HepG2 (cell line): ENCODE measurements around the gene PSENEN. TPM values are rescaled to one million over a fixed set of nuclear protein-coding genes. Genes with fewer than 3 reads are reported as not detected.

Source experiments
- ATAC-seq: fragments of 200-7000 bp; cut with Tn5 transposase; 3 replicates; pipeline ENCODE4 v1.9.1; 2020; ENCODE audit warnings: mild to moderate bottlenecking, moderate library complexity
- BruUV-seq: library from RNA; stranded (reverse); fragments of 400-500 nt; replicated peaks from 2 replicates; lab custom pipeline; 2021; lab: Mats Ljungman, UMichigan
- CTCF ChIA-PET: fragments of 300-600 bp; formaldehyde crosslinking; extraction: SDS; loops from one replicate; lab custom pipeline; 2021; ENCODE audit warnings: low total read pairs, inconsistent platforms, low intra/inter-chr PET ratio; lab: Yijun Ruan, JAX
- POLR2A ChIA-PET: fragments of 350-600 bp; sonication (Branson Sonifier 250); formaldehyde crosslinking; loops from one replicate; lab custom pipeline; 2020; ENCODE audit warnings: antibody characterized with exemption, inconsistent platforms; lab: Yijun Ruan, JAX
- DNase-seq: peaks from one replicate; pipeline ENCODE4 v3.0.0-alpha.2; 2015; ENCODE audit warnings: low spot score
- FAIRE-seq: peaks from 3 replicates; lab custom pipeline; 2011; peaks lifted over from hg19 to GRCh38; lab: Jason Lieb, UNC
- H2AFZ ChIP-seq: one replicate; pipeline ENCODE4 v1.6.1; 2011; ENCODE audit warnings: low read length, inconsistent platforms
- H3K27ac ChIP-seq: fragments of 300-600 bp; 3 replicates; pipeline ENCODE4 v1.8.0; 2011; ENCODE audit warnings: mixed run types, mild to moderate bottlenecking, mixed read lengths, low read length, inconsistent platforms; ENCODE audit not compliant: insufficient read depth; ENCODE audit errors: extremely low read length
- H3K27me3 ChIP-seq, 2 experiments: fragments of 200-600 bp in 1 of 2; 2 replicates in 1 of 2; 3 replicates in 1 of 2; pipeline versions ENCODE4 v1.6.0 to v1.8.0; 2011; ENCODE audit warnings: low read length in 2 of 2, mild to moderate bottlenecking in 2 of 2, moderate library complexity in 2 of 2, inconsistent platforms in 1 of 2; ENCODE audit not compliant: insufficient read depth in 2 of 2, control insufficient read depth in 1 of 2
- H3K36me3 ChIP-seq, 2 experiments: fragments of 200-600 bp in 1 of 2; replicated peaks in 1 of 2; 2 replicates in 1 of 2; 3 replicates in 1 of 2; pipeline versions ENCODE4 v1.5.1 to v1.8.0; 2011; ENCODE audit warnings: low read length in 2 of 2, inconsistent platforms in 1 of 2; ENCODE audit not compliant: insufficient read depth in 2 of 2, control insufficient read depth in 1 of 2
- H3K4me1 ChIP-seq: 2 replicates; pipeline ENCODE4 v1.5.1; 2012; ENCODE audit warnings: low read length, inconsistent platforms; ENCODE audit not compliant: insufficient read depth
- H3K4me2 ChIP-seq: 2 replicates; pipeline ENCODE4 v1.6.0; 2011; ENCODE audit warnings: low read depth, low read length, inconsistent platforms
- H3K4me3 ChIP-seq, 3 experiments: fragments of 200-600 bp in 1 of 3; sonication (generic), shearing (Covaris generic) in 1 of 3; replicated peaks in 1 of 3; 2 replicates each; pipeline ENCODE4 v1.5.1; 2011 to 2016; ENCODE audit warnings: low read length in 3 of 3, inconsistent platforms in 2 of 3, low read depth in 2 of 3, mild to moderate bottlenecking in 2 of 3, control low read depth in 1 of 3, mixed read lengths in 1 of 3; ENCODE audit not compliant: insufficient read depth in 1 of 3
- H3K79me2 ChIP-seq: one replicate; pipeline ENCODE4 v1.6.1; 2011; ENCODE audit warnings: low read length, inconsistent platforms; ENCODE audit not compliant: insufficient read depth
- H3K9ac ChIP-seq: 2 replicates; pipeline ENCODE4 v1.6.0; 2011; ENCODE audit warnings: mild to moderate bottlenecking, low read depth, low read length, inconsistent platforms; ENCODE audit not compliant: insufficient read depth
- H3K9me3 ChIP-seq: 2 replicates; pipeline ENCODE4 v1.5.1; 2012; ENCODE audit warnings: mild to moderate bottlenecking, low read length
- H4K20me1 ChIP-seq: 2 replicates; pipeline ENCODE4 v1.6.0; 2011; ENCODE audit warnings: inconsistent platforms, mild to moderate bottlenecking, low read length, moderate library complexity; ENCODE audit not compliant: insufficient read depth
- FOXO4 ChIP-seq: sonication (generic); formaldehyde crosslinking; conservative IDR thresholded peaks from 2 replicates; pipeline ENCODE4 v1.8.1; 2023; ENCODE audit warnings: missing genetic modification reagents
- GATAD2A ChIP-seq: IDR thresholded peaks from 2 replicates; pipeline ENCODE4 v1.6.1; 2016
- HES4 ChIP-seq: sonication (generic); formaldehyde crosslinking; IDR thresholded peaks from 2 replicates; pipeline ENCODE4 v1.9.0; 2021; ENCODE audit warnings: mild to moderate bottlenecking, missing genetic modification reagents, borderline replicate concordance
- HNF1A ChIP-seq, 2 experiments: sonication (generic) in 1 of 2; formaldehyde crosslinking in 1 of 2; IDR thresholded peaks; 2 replicates each; pipeline versions ENCODE4 v1.4.0 to v1.6.1; 2016 to 2020; ENCODE audit warnings: borderline replicate concordance in 1 of 2, low read depth in 1 of 2, mild to moderate bottlenecking in 1 of 2, missing genetic modification reagents in 1 of 2
- KDM1A ChIP-seq: IDR thresholded peaks from 2 replicates; pipeline ENCODE4 v1.6.1; 2016; ENCODE audit warnings: missing compliant biosample characterization
- KDM5A ChIP-seq: fragments of 200-600 bp; sonication (generic); IDR thresholded peaks from 2 replicates; pipeline ENCODE4 v1.7.0; 2018; ENCODE audit warnings: antibody characterized with exemption, mild to moderate bottlenecking, low read length, borderline replicate concordance
- MEF2D ChIP-seq: sonication (generic); formaldehyde crosslinking; IDR thresholded peaks from 2 replicates; pipeline ENCODE4 v1.5.1; 2020; ENCODE audit warnings: mild to moderate bottlenecking, missing genetic modification reagents
- MIER2 ChIP-seq: IDR thresholded peaks from 2 replicates; pipeline ENCODE4 v1.6.1; 2016; ENCODE audit warnings: missing biosample characterization, missing genetic modification reagents
- PAX8 ChIP-seq: sonication (generic); formaldehyde crosslinking; IDR thresholded peaks from 2 replicates; pipeline ENCODE4 v1.8.0; 2022; ENCODE audit warnings: mild to moderate bottlenecking, missing genetic modification reagents, borderline replicate concordance
- PRMT3 ChIP-seq: sonication (generic); formaldehyde crosslinking; IDR thresholded peaks from 2 replicates; pipeline ENCODE4 v1.8.1; 2022; ENCODE audit warnings: low read depth, mild to moderate bottlenecking, moderate library complexity, missing genetic modification reagents, borderline replicate concordance
- SIX4 ChIP-seq: sonication (generic); formaldehyde crosslinking; IDR thresholded peaks from 2 replicates; pipeline ENCODE4 v1.4.0; 2020; ENCODE audit warnings: missing genetic modification reagents
- SPEN ChIP-seq: sonication (generic); formaldehyde crosslinking; IDR thresholded peaks from 2 replicates; pipeline ENCODE4 v1.5.1; 2020; ENCODE audit warnings: low read depth, mild to moderate bottlenecking, missing genetic modification reagents
- ZBTB8A ChIP-seq: sonication (generic); formaldehyde crosslinking; IDR thresholded peaks from 2 replicates; pipeline ENCODE4 v1.4.0; 2020; ENCODE audit warnings: mild to moderate bottlenecking, low read depth, missing genetic modification reagents, borderline replicate concordance
- ZMYM2 ChIP-seq: sonication (generic); formaldehyde crosslinking; IDR thresholded peaks from 2 replicates; pipeline ENCODE4 v1.8.0; 2022; ENCODE audit warnings: mild to moderate bottlenecking, missing genetic modification reagents
- ZNF24 ChIP-seq: fragments of 450-650 bp; IDR thresholded peaks from 2 replicates; pipeline ENCODE4 v1.6.1; 2017; ENCODE audit warnings: antibody characterized with exemption, mild to moderate bottlenecking
- ZNF577 ChIP-seq: sonication (generic); formaldehyde crosslinking; IDR thresholded peaks from 2 replicates; pipeline ENCODE4 v1.4.0; 2020; ENCODE audit warnings: mild to moderate bottlenecking, low read depth, missing genetic modification reagents, borderline replicate concordance
- ZNF775 ChIP-seq: sonication (generic); formaldehyde crosslinking; IDR thresholded peaks from 2 replicates; pipeline ENCODE4 v1.4.0; 2020; ENCODE audit warnings: missing genetic modification reagents, mild to moderate bottlenecking, moderate library complexity, borderline replicate concordance
- ZSCAN21 ChIP-seq: sonication (generic); formaldehyde crosslinking; IDR thresholded peaks from 2 replicates; pipeline ENCODE4 v1.8.0; 2022; ENCODE audit warnings: mild to moderate bottlenecking, missing genetic modification reagents, moderate library complexity, borderline replicate concordance
- WGBS: methylation state at CpG from one replicate; pipeline ENCODE4 v1.1.6; 2017; ENCODE audit warnings: low lambda C conversion rate; 5-methylcytosine and 5-hydroxymethylcytosine counted together
- in situ Hi-C: cut with HindIII; loops from 2 replicates; pipeline ENCODE4 v1.10.0; 2017; ENCODE audit warnings: low pct_unique_long_range_greater_than_20kb; ENCODE audit not compliant: extremely low pct_ligation_motif_present
- intact Hi-C: fragments of 100-400 bp; cut with micrococcal nuclease; formaldehyde crosslinking; loops from one replicate; pipeline ENCODE4 v1.10.0; 2022; ENCODE audit not compliant: unreplicated experiment
- polyA plus RNA-seq, 8 experiments: library from polyadenylated mRNA; depleted of rRNA in 3 of 8; stranded (reverse) in 7 of 8; unstranded in 1 of 8; fragments of >200 nt; fragmentation: Illumina TruSeq in 4 of 8; extraction: Trizol in 4 of 8; gene quantifications; 2 replicates each; pipeline versions ENCODE4 v1.2.1 to v1.2.3, GENCODE V29; 2011 to 2016; ENCODE audit warnings: low read depth in 4 of 8, missing spikeins in 1 of 8, mixed read lengths in 1 of 8; ENCODE audit not compliant: insufficient read depth in 1 of 8
- total RNA-seq, 5 experiments: library from RNA; depleted of rRNA; stranded (reverse); fragments of >200 nt; fragmentation: Illumina TruSeq; extraction: Trizol; gene quantifications; 2 replicates each; pipeline ENCODE4 v1.2.3, GENCODE V29; 2016; ENCODE audit warnings: low read depth in 1 of 5

The PSENEN gene
- total and polyA plus RNA-seq, 2 of the 13 experiments (the other 11 are each of a cell fraction or from before 2014, with no cell fraction given) = 16.9 to 34.2 TPM

- TF ChIP-seq PRMT3 (CRISPR knock-in tag) = no peak
- TF ChIP-seq MIER2 (CRISPR knock-in tag) = 0 out of 2 replicates have a peak, but pooled peaks have one; percentile 42
- no peak for TF ChIP-seq KDM1A (CRISPR knock-in tag)
- no peak for TF ChIP-seq ZNF24
- TF ChIP-seq GATAD2A = no peak
- no peak for TF ChIP-seq ZMYM2 (CRISPR knock-in tag)
- no peak for TF ChIP-seq MEF2D (CRISPR knock-in tag)
- no peak for TF ChIP-seq SPEN (CRISPR knock-in tag)
Measured at GRCh38 chr19:35704218-35704617, 41.2 kb upstream of the PSENEN start, which contains the start of gene ZBTB32 (continued).

- Histone ChIP-seq H4K20me1 (no peaks in the 10 kb centered on the region), H3K4me2 (no peak overlapping the region), H3K36me3 (no peaks in the 10 kb centered on the region), H2AFZ (no peak overlapping the region), H3K9ac (no peak overlapping the region), H3K27me3 (no peaks in the 10 kb centered on the region; a peak in 1 of 5 replicates), H3K4me3 (no peak overlapping the region), H3K79me2 (no peaks in the 10 kb centered on the region), H3K9me3 (no peaks in the 10 kb centered on the region), H3K27ac (no peak overlapping the region), H3K4me1 (0 out of 2 replicates have a peak, but pooled peaks cover under 1% of the 10 kb centered on the region)
- no peak for ATAC-seq
- whole genome bisulfite sequencing = 67% methylated on average over 1 of the region's 1 CpG
- FAIRE-seq = no peak
- in situ Hi-C loops = no loop called here
- ChIA-PET CTCF (interaction anchor here (1.1 kb wide), 1 partner anchor 153 kb away, joined by 3 read pairs; no protein-coding TSS in a partner anchor), POLR2A (no interaction called here)
- DNase-seq = no peak
- intact Hi-C loops = no loop called here
- BruUV-seq = no TSS peak
- no peak for TF ChIP-seq HES4
- TF ChIP-seq KDM5A = no peak
- no peak for TF ChIP-seq HNF1A (IDR thresholded peaks at IDR 0.05; ENCODE audit: low read depth)
- no peak for TF ChIP-seq HNF1A (CRISPR knock-in tag; IDR thresholded peaks at IDR 0.05; ENCODE audit: borderline replicate concordance)
- no peak for TF ChIP-seq SIX4
- TF ChIP-seq ZNF775 (CRISPR knock-in tag) = no peak
- TF ChIP-seq ZBTB8A = no peak
- no peak for TF ChIP-seq PAX8
- no peak for TF ChIP-seq ZSCAN21 (CRISPR knock-in tag)
- no peak for TF ChIP-seq ZNF577 (CRISPR knock-in tag)
- no peak for TF ChIP-seq FOXO4 (CRISPR knock-in tag)
Measured at GRCh38 chr19:35708391-35708790, 37.1 kb upstream of the PSENEN start.
